ENCODE measurements around the gene SPAG8. TPM values are rescaled to one million over a fixed set of nuclear protein-coding genes. Genes with fewer than 3 reads are reported as not detected.

SPAG8 gene
- total RNA-seq, 1 donor from 2014 or later = 1.4 TPM

DNA sequence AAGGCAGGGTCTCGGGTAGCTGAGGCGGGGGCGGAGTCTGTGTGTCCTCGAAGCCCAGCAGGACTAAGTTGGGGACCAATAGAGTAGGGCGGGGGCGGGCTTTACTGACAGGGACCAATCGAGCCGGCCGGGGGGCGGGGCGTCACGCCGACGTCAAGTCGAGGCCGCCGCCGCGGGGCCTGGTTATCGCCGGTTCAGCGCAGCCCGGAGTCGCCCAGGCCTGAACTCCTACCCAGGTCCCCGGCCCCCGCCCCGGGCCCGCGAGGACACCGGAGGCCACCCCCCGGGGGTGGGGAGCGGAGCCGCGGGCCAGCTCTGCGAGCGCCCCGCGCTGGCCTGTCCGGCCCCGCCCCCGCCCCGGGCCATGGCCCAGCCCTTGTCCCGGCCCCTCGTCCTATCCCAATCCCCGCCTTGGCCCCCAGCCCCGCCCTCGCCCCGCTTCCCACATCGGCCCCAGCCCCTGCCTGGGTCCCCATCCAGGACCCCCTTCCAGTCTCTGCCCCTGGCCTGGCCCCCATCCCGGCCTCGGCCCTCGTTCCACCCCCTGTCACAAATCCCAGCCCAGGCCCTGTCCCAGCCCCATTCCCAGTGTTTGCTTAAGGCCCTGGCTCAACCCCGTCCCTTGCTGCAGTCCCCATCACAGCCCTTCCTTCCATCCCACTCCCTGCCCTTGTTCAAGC lies 17.2 kb upstream of the SPAG8 start, which contains the start of gene TMEM8B:
Gene TMEM8B, plus strand, starts transcription at position 145 of the 680 bp plus-strand sequence. Its CDS starts 220 bp downstream, at position 365.
- H3K4me1 Mint-ChIP-seq = peaks cover 49% of the 10 kb centered on the region

DNA sequence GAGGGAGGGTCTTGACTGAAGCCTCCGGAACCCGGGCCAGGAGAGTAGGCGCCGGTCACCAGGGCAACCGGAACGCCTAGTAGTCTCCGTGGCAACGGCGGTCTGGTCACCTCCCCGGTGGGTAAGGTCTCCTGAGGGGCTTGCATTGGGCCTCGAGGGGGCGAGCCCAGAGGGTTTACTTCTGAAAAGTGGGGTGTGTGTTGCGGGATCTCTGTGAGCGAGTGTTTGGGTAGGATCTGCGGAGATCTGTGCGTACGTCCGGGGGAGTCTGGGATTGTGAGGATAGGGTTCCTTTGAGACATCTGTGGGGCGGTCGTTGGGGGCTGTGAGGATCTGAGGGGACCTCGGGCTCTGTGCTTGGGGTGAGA lies 16.6 kb upstream of the SPAG8 start, which contains the start of gene FAM221B:
Gene FAM221B, minus strand, starts transcription at position 17 of the 368 bp plus-strand sequence. CDS start 2,571 bp downstream, outside the sequence.
- Mint-ChIP-seq H3K27ac (ENCODE audit: unreplicated experiment) (peak within 1 kb of the TSS; percentile 89), H3K36me3 (ENCODE audit: low read depth) (no peaks in the 10 kb centered on the region), H3K27me3 (ENCODE audit: low read depth) (no peaks in the 10 kb centered on the region), H3K4me3 (peak within 1 kb of the TSS; percentile 89), H3K4me1 (peaks cover 48% of the 10 kb centered on the region), H3K9me3 (no peaks in the 10 kb centered on the region)
- TF ChIP-seq, protein P1, sequence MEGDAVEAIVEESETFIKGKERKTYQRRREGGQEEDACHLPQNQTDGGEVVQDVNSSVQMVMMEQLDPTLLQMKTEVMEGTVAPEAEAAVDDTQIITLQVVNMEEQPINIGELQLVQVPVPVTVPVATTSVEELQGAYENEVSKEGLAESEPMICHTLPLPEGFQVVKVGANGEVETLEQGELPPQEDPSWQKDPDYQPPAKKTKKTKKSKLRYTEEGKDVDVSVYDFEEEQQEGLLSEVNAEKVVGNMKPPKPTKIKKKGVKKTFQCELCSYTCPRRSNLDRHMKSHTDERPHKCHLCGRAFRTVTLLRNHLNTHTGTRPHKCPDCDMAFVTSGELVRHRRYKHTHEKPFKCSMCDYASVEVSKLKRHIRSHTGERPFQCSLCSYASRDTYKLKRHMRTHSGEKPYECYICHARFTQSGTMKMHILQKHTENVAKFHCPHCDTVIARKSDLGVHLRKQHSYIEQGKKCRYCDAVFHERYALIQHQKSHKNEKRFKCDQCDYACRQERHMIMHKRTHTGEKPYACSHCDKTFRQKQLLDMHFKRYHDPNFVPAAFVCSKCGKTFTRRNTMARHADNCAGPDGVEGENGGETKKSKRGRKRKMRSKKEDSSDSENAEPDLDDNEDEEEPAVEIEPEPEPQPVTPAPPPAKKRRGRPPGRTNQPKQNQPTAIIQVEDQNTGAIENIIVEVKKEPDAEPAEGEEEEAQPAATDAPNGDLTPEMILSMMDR (conservative IDR thresholded peaks at IDR 0.05) = no peak
- DNase-seq (ENCODE audit: low read depth, low spot score) = peak; percentile 62

More for the DNA sequence above, 17.2 kb upstream of the SPAG8 start, which contains the start of gene TMEM8B:
- Mint-ChIP-seq H3K27me3 (ENCODE audit: low read depth) (no peaks in the 10 kb centered on the region), H3K36me3 (ENCODE audit: low read depth) (no peaks in the 10 kb centered on the region), H3K9me3 (no peaks in the 10 kb centered on the region), H3K27ac (ENCODE audit: unreplicated experiment) (peak within 1 kb of the TSS; percentile 89), H3K4me3 (peak within 1 kb of the TSS; percentile 89)
- TF ChIP-seq, protein P1 (conservative IDR thresholded peaks at IDR 0.05) = no peak
- DNase-seq (ENCODE audit: low read depth, low spot score) = peak; percentile 86

DNA sequence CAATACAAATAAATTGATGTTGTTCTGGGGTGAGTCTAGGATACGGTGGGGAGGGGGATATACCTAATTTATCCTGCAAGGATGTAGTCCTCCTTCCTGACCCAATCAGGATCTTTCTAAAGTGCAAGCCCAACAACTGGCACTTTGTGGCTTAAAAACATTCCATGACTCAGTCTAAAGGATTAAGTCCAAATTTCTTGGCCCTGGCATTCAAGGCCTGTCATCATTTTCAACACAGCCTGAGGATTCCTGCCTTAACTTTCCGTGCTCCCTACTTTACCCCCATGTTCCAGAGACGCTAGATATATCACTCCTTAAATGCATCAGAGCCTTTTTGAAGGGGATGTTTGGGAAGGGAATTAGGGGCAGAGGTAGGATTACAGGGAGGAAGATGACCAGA lies 15.4 kb upstream of the SPAG8 start:
- Mint-ChIP-seq H3K4me1 (peaks cover 44% of the 10 kb centered on the region), H3K27ac (ENCODE audit: unreplicated experiment) (no peak overlapping the region), H3K27me3 (ENCODE audit: low read depth) (no peaks in the 10 kb centered on the region), H3K9me3 (no peaks in the 10 kb centered on the region), H3K36me3 (ENCODE audit: low read depth) (no peaks in the 10 kb centered on the region), H3K4me3 (peak overlapping the region; percentile 1)
- TF ChIP-seq, protein P1 (conservative IDR thresholded peaks at IDR 0.05) = no peak
- no peak for DNase-seq (ENCODE audit: low read depth, low spot score)

DNA sequence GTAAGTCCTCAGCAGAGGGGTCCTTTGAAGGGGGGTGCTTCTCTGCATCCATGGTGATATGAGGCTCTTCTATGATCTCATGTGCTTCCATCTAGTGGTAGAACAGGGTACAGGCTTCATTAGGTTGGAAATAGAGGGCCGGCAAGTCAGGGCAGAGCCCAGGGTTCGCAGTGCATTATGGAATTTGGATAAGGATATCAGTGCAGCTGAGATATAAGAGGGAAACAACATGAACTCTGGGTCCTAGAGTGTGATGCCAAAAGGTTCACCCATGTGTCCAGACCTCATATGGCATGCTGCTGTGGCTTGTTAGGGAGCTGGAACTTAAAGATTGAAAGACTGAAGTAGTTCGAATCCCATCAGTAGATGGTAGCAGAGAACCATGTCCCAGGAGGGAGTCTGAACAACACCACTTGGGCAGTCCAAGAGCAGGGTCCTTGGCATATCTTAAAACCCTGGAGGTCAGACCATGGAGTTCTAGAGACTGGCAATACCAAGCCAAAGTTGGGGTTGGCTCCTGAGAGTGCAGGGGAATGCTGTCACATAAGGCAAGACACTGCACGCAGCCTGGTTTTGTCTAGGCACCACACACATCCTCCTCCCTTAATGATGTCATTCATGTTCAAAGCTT lies 14.1 kb upstream of the SPAG8 start:
- Mint-ChIP-seq H3K36me3 (ENCODE audit: low read depth) (no peaks in the 10 kb centered on the region), H3K9me3 (no peaks in the 10 kb centered on the region), H3K27ac (ENCODE audit: unreplicated experiment) (no peak overlapping the region), H3K27me3 (ENCODE audit: low read depth) (no peaks in the 10 kb centered on the region), H3K4me1 (peaks cover 32% of the 10 kb centered on the region), H3K4me3 (peak overlapping the region; percentile 80)
- no peak for DNase-seq (ENCODE audit: low read depth, low spot score)
- TF ChIP-seq, protein P1 (conservative IDR thresholded peaks at IDR 0.05) = peak; percentile 67

DNA sequence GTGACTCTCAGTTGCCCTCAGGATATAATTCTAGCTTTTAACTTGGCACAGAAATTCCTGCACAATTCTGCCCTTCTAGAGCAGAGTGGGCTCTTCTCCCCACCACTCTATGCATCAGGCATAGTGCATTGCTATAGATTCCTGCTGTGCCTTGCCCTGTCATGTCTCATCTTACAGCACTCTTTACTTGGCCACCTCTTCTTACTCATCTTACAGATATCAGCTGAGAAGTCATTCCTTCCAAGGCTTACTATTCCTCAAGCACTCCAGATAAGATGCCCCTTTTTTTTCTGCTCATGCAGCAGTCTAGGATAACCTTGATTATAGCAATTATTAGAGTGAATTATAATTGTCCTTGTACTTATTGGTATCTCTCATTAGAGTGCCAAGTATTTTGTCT lies 10.9 kb upstream of the SPAG8 start:
- TF ChIP-seq, protein P1 (conservative IDR thresholded peaks at IDR 0.05) = no peak
- H3K36me3 Mint-ChIP-seq (ENCODE audit: low read depth) = no peaks in the 10 kb centered on the region
- peaks cover 5% of the 10 kb centered on the region for H3K4me1 Mint-ChIP-seq
- no peak overlapping the region for H3K4me3 Mint-ChIP-seq
- no peaks in the 10 kb centered on the region for H3K27me3 Mint-ChIP-seq (ENCODE audit: low read depth)
- DNase-seq (ENCODE audit: low read depth, low spot score) = no peak
- no peaks in the 10 kb centered on the region for H3K9me3 Mint-ChIP-seq
- H3K27ac Mint-ChIP-seq (ENCODE audit: unreplicated experiment) = no peak overlapping the region
